CD4-positive, alpha-beta T cell treated with Interleukin-6 at 100 ng/mL for 8 hours (primary cell): Measurements from ENCODE around the gene GMDS.
"Not testable (repeated sequence)": the region's sequence is repeated elsewhere in the genome, so short reads cannot be mapped to it uniquely, and the experiment has no call there.

ENCODE experiments used
- DNase-seq: peaks from one replicate; pipeline ENCODE4 v3.0.0-alpha.2; 2020; ENCODE audit warnings: mixed read lengths, low spot score

The GMDS gene

DNA sequence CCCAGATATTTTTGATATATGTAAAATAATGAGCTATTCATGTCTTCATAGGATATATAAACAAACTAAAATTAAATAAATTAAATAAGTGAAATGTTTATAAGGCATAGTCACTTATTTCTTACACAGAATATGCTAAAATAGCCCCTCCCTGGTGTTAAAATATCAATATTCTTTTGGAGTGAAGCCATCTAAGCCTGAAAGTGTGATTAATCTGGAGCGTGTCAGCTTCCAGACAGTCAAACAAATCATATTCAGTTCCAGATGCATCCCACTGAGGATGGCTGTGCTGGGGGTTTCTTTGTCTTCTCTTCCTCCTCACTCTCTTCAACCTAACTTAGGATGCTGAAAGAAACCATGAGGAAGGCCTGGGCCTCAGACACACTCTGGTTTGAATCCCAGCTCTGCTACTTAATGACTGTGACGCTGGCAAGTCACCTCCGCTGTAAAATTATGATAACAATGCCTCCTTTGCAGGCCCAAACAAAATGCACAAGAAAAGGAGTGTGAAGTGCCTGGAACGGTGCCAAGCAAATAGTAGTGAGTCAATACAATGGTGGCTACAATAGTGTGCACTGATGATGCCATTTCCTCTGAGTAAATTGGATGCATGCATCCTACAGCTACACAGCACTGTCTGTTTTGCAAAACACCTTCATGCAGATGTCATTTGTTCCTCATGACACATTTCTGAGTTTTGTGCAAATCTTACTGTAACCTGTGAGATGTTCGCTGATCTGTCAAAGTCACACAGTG lies 474.3 kb downstream of the GMDS start:
- DNase-seq = peak; percentile 6

DNA sequence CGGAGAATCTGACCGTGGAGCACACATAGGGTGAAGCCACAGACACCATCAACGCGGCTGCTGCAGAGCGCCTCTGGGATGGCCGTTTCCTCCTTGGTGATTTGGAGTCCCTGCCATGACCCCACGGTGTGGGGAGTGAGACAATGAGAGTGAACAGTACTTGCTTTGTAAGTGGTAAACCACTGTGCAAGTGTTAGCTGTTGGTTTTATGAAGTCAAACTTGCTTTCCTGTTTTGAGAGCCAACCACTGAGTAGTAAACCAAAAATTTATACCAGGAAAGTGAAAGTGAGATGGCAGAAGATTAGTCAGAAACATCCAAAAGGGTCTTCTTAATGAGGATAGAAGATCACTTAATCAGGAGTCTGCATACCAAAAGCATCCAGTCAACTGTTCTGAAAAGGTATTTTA lies 475.0 kb downstream of the GMDS start:
- DNase-seq = peak; percentile 6

DNA sequence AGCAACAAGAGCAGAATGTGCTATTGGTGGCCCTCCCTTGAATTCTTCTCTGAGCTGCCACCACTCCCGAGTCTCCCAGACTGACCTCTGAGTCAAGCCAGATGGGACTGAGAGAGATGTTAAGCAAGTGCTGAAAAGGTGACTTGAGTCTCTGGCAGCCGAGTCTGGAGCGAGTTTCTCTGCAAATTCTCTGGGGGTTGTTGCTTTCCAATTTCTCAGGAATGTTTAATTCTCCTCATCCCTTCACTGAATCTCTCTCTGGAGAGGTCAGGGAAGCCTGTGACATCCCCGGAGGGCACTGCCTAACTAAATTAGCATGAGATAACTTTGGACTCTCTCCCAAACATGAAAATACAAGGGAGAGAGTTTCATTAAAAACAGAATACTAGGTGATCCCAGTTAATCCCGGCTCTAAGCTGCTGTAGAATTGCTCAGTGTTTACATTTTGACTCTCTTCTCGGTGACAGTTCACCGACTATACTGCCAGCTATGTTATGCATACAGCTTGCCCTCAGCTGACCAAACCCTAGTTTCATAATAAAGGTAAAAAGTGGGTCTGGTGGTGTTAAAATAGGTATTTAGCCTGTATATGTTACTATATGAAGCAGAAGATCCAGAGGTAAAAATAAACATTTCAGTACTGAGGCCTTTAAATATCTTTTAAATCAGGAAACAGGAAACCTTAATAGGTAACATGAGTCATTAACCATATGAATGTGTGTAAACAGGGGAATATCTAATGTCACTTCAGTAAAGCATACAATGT lies 477.7 kb downstream of the GMDS start:
- no peak for DNase-seq

DNA sequence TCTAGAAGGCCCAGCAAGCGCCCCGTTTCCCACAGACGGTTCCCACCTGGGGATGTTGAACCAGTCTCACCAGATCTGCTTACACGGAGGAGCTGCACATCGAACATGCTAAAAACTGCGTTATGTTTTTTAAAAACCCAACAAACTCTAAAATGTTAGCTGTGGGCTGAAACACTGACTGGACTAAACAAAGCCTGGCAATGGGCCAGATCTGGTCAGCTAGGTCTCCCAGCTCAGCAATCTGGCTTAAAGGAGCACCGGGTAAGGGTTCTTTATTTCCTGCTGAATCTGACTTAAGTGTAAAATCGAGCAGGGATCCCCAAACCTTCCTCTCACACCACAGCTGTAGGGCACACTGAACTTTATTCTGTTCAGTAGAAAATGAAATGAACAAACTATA lies 478.8 kb downstream of the GMDS start:
- DNase-seq = no peak

DNA sequence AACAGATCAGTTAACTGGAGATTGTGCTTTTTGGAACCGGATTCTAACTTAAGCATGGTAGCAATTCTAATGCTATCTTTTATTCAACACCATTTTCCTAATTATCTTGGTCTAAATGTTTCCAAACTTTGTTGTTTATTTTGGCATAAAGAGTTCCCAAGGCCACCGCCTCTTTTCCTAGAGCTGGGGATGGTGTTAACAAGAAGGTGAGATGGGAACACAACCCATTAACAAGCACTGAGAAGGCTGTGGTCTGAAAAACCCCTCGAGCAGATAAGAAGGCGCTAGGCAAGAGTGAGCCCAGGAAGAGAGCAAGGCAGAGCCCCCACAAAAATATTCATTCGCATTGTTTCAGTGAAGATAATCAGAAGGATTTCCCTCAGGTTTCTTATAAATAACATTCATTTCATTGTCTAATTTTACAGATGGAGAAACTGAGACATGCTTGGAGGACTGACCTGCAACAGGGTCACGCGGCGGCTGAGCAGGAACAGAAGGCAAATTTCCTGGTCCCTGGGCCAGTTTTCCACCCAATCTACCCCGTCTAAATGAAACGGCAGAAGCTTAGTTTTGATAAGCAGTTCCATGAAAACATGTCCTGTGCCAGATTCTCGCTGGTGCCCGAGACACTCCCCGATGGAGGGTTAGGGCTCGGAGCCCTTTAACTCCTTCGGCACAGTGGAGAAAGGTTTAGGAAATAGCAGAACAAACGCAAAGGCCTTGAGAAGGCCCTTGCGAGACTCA lies 480.1 kb downstream of the GMDS start:
- DNase-seq = no peak

DNA sequence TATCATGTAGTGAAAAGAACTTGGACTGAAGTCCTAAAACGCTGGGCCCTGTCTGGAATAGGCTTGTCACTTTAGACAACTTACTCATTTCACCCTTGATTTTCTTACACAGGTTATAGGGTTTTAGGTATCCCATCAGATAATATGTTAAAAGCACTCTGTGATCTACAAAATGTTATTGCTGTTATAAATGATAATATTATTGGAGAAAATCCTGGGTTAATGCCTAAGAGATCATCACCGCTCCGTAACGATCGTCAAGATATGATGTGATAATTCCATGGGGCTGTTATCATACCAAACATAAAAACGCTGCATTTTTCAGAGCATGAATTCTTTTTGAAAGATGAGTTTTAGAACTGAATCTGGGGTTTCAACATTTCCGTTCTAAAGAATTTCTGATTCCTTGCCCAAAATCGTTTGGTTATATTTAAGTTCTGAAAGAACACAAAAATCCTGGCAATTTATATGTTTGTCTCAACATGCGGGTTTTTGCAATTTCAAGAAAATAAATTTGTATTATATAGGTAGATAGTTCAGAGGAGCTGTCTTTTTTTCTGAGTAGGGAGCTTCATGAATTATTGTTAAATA lies 480.9 kb downstream of the GMDS start:
- DNase-seq = no peak

DNA sequence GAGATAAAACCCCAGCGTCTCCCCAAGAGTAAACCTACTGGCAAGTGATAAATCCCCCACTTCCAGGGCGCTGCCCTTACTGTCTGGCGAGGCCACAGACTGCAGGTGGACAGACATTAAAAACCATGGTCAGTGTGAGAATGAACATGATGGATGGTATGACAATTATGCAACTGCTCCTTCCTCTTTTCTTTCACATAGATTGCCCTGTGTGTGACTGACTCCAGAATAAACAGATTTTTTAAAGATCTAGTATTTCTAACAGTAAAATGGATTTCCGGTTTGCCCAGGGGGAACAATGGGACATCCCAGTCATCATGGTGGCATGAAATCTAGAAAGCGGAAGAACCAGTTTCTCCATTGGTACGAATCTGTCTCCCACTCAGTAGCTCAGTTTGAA lies 482.0 kb downstream of the GMDS start:
- no peak for DNase-seq

DNA sequence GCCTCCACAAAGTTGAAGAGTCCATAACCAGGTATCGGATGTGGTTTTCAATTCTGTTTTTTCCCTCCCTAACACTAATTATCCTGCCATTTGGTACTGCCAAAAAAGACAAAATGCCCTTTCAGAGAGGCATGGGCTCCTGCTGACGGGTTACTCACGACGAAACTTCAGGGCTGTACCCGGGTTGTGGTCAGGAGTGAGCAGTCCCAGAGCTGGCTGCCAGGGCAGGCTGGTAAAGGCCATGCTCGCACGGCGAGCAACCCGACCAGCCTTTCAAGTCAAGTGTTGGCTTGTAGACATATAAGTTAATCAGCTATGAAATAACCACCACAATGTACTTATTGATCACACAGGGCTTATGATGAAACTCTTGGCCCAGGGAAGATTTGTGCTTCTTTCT lies 483.2 kb downstream of the GMDS start:
- DNase-seq = no peak

DNA sequence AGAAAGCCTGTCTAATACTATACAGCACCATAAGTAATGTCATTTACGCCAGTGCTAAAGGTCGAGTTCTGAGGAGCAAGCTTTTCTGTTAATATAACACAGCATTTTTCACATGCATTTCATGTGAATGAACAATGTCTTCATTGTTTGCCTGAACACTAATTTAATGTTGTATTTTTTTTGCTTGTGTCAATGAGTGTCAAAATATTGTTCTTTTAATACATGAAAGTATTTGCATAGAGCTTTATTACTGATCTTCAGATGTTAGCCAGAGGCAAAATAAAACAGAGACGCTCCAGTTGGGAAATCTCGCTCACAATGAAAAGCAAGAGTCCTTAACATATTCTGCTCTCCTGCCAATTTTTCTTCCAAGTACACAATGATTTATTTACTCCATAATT lies 483.9 kb downstream of the GMDS start:
- DNase-seq = no peak

DNA sequence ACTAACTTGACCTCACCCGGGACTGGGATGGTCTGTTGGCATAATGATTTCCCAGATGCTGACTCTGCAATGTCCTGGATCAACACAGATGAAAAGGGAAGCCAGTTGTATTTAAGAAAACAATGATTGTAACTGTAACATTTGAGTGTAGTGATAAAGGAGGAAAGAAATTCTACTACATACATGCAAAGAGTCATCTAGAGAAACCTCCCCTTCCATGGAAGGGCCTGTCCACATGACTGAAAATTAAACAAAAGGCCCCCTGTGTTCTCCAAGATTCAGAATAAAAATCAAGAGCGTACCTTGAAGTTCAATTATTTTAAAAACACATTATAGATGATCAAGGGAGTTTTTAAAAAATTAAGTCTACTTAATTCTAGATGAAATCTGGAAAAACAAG lies 484.5 kb downstream of the GMDS start:
- no peak for DNase-seq

DNA sequence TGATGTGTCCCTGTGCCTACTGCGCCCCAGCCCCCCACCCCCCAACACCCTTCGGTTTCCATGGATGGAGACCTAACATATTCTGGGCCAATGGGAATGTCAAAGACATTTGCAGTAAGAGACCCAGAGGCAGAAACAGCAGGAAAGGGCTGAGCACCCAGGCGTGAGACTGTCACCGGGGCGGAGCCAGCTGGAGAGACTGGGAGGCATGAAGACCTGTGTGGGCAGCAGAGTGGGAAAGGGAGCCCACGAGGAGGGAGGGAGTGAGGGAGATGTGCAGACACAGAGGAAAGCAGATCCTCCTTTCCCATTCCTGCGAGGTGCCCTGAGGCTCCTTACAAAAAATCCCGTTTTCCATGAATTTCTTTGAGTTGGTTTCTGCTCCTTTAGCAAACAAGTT lies 485.5 kb downstream of the GMDS start:
- no peak for DNase-seq

DNA sequence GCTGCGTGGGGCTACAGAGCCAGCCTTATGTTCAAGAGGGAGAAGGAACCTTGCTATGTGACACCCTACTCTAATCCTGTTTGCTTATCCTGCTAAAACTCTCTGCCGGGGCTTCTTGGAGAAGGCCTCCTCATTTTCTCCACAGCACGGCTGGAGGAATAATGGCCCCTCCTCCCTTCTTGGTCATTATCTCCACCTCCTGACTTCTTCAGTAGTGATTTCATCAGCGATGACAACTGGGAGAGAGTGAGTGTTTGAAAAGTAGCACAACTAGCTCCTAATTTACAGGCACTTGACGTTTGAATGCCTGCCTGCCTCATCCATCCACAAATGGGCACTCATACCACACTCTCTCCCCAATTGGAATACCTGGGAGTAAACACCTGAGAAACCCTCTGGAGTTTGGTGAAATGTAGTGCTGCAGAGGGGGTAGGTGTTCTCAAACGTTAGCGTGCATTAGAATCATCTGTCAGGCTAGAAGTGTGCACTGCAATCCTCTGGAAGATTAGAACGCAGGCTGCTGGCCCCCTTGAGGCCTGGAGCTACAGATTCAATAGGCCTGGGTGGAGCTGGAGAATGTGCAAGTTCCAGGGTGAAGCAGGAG lies 487.2 kb downstream of the GMDS start:
- DNase-seq = no peak

DNA sequence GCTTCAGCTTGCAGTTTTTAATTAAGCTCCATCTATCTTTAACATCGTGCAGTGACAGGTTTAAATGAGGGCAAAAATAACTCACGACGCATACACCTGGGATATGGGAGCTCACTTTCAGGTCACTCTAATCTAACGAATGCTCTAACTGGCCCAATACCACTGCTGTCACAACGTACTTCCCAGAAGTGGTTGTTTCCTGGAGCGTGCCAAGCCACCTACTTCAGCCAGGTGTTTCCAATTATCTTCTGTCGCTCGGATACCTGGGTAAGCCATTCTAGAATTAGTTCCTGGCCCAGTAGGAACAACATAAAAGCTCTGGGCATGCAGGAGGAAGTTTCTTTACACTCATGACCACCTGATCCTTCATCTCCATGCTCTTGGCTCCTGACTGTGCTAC lies 488.3 kb downstream of the GMDS start:
- DNase-seq = no peak

DNA sequence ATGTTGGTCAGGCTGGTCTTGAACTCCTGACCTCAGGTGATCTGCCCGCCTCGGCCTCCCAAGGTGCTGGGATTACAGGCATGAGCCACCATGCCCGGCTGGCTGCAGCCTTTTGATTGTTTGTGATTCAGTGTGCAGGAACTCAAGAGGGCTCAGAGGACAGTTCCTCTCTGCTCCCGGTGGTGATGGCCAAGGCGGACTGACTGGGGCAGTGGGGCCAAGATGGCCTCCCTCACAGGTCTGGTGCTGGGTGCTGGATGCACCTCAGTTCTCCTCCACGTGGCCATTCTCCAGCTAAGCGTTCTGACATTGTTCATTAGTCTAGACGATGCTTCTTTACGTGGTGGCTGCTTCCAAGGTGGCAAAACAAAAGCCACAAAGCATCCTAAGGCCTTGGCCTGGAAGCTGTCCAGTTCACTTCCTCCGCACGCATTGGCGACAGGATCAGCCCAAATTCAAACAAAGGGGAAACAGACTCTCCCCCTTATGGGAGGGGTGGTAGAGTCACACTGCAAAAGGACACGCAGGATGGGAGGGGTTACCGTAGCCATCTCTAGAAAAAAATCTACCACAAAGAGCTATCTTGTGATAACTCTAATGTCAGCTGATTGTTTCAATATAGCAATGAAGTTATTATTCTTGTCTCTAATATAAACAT lies 488.8 kb downstream of the GMDS start:
- DNase-seq = no peak

DNA sequence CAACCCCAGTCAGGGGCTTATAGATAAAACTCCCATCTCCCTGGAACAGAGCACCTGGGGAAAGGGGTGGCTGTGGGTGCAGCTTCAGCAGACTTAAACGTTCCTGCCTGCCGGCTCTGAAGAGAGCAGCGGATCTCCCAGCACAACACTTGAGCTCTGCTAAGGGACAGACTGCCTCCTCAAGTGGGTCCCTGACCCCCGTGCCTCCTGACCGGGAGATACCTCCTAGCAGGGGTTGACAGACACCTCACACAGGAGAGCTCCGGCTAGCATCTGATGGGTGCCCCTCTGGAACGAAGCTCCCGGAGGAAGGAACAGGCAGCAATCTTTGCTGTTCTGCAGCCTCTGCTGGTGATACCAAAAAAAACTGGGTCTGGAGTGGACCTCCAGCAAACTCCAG lies 494.3 kb downstream of the GMDS start:
- not testable (repeated sequence) for DNase-seq

DNA sequence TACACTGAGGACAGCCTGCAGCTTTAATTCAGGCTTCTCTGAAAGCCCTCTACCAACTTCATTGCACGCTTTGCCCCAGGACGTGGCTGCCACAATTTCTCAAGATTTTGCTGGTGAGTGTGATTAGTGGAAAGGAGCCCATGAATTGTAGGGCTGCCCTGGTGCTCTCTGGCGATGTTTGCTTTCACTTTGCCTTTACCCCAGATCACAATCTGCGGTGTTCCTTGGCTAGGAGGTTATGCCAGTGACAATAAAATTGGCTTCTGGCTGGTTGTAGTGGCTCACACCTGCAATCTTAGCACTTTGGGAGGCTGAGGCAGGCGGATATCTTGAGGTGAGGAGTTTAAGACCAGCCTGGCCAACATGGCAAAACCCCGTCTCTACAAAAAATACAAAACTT lies 496.4 kb downstream of the GMDS start:
- no peak for DNase-seq

DNA sequence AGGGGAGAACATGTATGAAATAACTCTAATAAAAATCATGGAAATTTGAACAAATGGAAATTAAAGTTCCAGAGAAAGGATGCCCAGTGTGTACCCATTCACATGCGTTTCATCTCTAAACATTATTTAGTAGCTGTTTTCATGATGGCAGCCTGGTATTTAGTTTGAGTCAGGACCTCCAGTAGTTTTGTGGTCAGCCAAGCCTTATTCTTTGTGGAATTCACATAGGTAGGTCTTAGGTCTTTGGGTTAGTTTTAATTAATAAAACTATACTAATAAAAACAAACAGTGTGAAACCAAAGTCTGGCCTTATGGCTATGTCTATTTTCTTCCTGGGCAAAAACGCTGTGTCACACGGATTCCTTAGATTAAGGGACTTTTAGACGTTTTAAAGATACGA lies 497.9 kb downstream of the GMDS start:
- no peak for DNase-seq

DNA sequence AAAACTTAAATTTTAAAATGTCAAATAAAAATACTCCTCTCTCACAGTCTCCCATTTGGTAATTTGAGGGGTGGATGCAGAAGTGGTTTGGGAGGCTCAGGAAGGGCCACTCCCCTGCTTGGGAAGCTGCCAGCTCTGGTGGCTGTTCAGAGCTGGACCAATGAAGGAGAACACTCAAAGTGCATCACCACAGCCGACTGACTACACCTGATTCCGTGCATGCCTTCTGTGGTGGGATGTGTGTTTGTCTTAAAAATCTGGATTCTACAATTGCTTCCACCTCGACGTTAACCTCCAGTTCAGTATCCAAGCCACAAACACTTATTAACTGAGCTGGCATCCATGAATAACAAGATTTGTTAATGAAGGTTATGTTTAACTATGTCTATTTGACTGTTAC lies 498.4 kb downstream of the GMDS start:
- DNase-seq = no peak

DNA sequence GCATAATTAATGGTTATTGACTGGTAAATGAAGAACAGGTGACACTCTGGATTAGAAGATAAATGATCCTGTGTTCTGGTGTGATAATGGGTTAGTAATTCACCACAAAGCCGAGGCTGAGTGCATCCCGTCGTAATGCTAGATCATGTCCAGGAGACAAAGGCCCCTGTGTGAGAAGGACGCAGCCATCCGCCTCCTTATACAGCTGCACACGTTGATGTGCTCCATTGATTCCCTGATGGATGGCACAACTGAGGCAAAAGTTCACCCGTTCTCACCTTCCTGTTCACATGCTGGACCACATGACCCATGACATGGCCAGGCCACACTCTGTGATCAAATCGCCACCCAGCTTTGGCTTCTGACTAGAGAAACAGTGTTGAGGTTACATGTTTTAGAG lies 499.6 kb downstream of the GMDS start:
- no peak for DNase-seq

DNA sequence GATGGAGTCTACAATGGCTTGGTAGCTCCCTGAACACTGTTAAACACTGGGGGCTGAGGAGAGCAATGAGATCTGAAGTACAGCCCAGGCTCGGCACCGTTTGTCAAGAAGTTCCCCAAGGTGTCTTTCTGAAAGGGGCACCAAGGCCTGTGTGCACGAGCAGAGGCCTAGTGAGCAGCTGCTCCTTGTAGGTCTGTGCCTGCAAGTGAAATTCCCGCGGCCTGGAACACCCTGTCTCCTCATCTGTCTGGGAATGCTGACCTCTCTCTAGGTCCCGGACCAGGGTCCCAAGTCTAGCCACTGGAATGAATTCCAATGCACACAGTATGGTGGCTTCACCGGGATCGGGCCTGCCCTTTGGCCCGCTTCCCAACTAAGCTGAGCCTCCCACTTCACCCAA lies 500.9 kb downstream of the GMDS start:
- DNase-seq = no peak

DNA sequence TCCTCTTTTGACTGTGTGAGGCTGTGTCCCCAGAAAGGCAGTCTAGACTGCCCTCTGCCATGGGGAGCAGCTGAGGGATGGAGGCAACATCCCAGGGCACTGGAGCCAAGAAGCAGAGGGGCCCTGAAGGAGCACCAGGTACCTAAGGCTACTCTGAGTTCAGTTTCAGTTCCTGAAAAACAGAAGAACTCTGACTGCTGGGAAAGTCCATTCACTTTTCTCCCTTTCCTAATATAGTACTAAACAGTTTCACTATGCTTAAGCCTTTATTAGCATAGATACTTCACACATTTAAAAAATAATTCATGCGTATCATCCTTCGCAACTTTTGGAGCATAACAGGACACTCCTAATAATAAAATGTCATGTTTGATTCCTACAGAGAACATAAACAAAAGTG lies 505.7 kb downstream of the GMDS start:
- DNase-seq = no peak

DNA sequence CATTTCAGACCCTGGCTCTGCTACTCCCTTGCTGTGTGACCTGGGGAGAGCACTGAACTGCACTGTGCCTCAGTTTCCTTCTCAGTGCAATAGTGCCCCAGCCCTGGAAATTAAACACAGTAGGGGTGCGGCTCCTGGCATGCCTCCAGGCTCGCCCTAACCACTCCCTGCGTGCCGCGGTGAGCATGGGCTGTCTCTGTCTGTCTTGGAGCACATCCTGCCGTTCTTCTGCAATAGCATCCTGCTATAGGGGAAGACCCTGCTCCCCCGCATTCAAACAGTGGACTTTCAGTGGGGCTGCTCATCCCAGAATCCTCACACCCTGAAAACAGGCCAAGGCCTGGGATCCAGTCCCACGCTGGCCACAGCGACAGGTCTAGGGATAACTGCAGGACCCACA lies 506.2 kb downstream of the GMDS start:
- DNase-seq = no peak
